ENCODE results near the gene YAP1. TPM values are rescaled to one million over a fixed set of nuclear protein-coding genes. Genes with fewer than 3 reads are reported as not detected.

The YAP1 gene
- total and polyA plus RNA-seq, 7 experiments from 2014 or later: 0.15 TPM; not detected in 6

DNA sequence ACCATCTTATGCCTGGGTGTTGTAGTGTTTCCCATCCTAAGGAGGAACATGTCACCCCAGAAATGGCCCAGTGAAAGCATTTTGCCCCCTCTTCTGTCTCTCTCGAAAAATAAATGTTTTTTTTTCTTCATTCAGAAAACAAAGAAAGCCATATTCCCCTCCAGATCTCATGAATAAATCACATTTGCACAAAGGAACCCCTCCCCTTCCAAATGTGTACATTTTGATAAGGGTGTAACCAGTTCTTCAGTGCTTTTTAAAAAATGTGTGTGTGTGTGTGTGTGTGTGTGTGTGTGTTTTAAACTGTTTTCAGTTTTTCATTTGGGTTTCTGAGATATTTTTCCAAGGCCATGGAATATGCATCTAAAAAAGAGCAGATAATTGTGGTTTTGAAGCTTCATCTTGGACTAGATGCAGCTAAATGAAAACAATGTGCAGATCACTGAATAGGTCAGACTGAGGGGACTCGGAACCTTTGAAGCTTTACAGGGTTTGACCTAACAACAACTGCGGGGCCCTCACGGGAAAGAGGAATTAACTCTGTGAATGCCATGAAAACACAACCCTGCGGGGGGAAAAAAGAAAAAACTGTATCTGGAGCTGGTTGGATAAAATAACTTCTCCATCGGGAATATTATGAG is 76.4 kb downstream of the YAP1 start:
- no peak for DNase-seq
- peaks cover 15 to 22% (median 17%) of the 10 kb centered on the region in 5 donors for H3K27me3 Mint-ChIP-seq
- H3K27ac Mint-ChIP-seq: no peak overlapping the region
- Histone ChIP-seq H3K36me3 (ENCODE audit: control insufficient read depth in 2 of 3, insufficient read depth in 3 of 3, low read length in 3 of 3) (no peaks in the 10 kb centered on the region), H3K4me3 (ENCODE audit: low read length) (no peak overlapping the region), H3K27ac (ENCODE audit: low read depth, low read length) (no peak overlapping the region), H3K4me1 (ENCODE audit: control insufficient read depth in 2 of 2, insufficient read depth in 2 of 2, low read length in 2 of 2) (no peaks in the 10 kb centered on the region), H3K27me3 (ENCODE audit: control insufficient read depth in 2 of 2, insufficient read depth in 2 of 2, low read length in 2 of 2) (no peaks in the 10 kb centered on the region), H3K9me3 (ENCODE audit: control insufficient read depth in 2 of 3, low read length in 3 of 3) (no peaks in the 10 kb centered on the region)
- H3K9me3 Mint-ChIP-seq: no peaks in the 10 kb centered on the region
- H3K4me1 Mint-ChIP-seq: no peaks in the 10 kb centered on the region
- H3K4me3 Mint-ChIP-seq: no peak overlapping the region
- no peaks in the 10 kb centered on the region for H3K36me3 Mint-ChIP-seq
- intact Hi-C loops (cut with micrococcal nuclease): no loop called here
- CTCF ChIA-PET: no interaction called here
- POLR2A ChIA-PET: no interaction called here
- no peak for ATAC-seq

DNA sequence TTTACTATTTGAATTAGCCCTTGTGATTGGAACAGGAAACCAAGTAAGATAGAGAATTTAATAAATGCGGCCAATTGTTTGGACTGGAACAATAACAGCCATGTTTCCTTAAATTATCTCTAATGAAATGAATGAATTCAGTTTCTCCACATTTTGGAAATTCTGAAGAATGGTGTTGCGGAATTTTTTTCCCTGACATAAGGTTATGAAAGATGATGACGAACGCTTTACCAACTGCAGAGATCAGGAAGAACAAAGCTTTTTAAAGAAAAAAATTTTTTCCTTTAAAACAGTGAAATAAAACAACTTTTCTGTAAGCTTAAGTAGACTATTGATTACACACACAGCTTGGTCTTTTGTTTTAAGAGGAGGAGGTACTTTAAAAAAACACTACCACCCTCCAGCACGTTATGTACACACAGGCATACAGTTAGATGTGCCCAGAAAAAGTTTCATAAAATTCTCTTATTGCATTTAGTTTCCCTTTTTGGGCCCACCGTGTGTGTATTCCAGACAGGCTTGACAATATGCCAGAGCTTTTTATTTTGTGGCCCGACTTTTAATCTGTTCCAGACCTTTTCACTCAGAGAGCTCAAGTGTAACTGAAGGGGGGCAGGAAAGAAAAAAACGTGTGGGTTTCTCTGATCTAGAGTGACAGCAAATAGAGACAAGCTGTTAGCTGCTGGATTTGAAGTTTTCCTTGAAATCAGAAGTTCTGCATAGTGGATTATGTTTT is 77.3 kb downstream of the YAP1 start:
- Histone ChIP-seq H3K36me3 (ENCODE audit: control insufficient read depth in 2 of 3, insufficient read depth in 3 of 3, low read length in 3 of 3) (no peaks in the 10 kb centered on the region), H3K4me3 (ENCODE audit: low read length) (no peak overlapping the region), H3K9me3 (ENCODE audit: control insufficient read depth in 2 of 3, low read length in 3 of 3) (no peaks in the 10 kb centered on the region), H3K4me1 (ENCODE audit: control insufficient read depth in 2 of 2, insufficient read depth in 2 of 2, low read length in 2 of 2) (no peaks in the 10 kb centered on the region), H3K27me3 (ENCODE audit: control insufficient read depth in 2 of 2, insufficient read depth in 2 of 2, low read length in 2 of 2) (no peaks in the 10 kb centered on the region), H3K27ac (ENCODE audit: low read depth, low read length) (no peak overlapping the region)
- CTCF ChIA-PET: no interaction called here
- POLR2A ChIA-PET: no interaction called here
- DNase-seq: no peak
- Mint-ChIP-seq H3K9me3 (no peaks in the 10 kb centered on the region), H3K27ac (no peak overlapping the region), H3K27me3 (peaks cover 15 to 30% (median 19%) of the 10 kb centered on the region in 5 donors), H3K4me3 (no peak overlapping the region), H3K4me1 (no peaks in the 10 kb centered on the region), H3K36me3 (no peaks in the 10 kb centered on the region)
- intact Hi-C loops (cut with micrococcal nuclease): no loop called here
- no peak for ATAC-seq

DNA sequence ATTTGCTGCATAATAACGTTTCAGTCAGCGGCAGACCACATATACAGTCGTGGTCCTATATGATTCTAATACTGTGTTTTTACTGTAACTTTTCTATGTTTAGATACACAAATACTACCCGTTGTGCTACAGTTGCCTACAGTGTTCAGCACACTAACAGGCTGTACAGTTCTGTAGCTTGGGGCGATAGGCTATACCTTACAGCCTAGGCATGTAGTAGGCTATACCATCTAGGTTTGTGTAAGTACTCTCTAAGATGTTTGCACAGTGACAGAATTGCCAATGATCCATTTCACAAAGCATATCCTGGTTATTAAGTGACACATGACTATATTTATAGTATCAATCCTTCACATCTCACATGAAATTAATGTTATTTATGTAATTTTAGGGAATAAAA is 78.2 kb downstream of the YAP1 start:
- no peak overlapping the region for H3K27ac ChIP-seq (ENCODE audit: low read depth, low read length)
- intact Hi-C loops (cut with micrococcal nuclease): no loop called here
- Mint-ChIP-seq H3K36me3 (no peaks in the 10 kb centered on the region), H3K27ac (no peak overlapping the region), H3K27me3 (peaks cover 15 to 32% (median 19%) of the 10 kb centered on the region in 5 donors), H3K9me3 (no peaks in the 10 kb centered on the region), H3K4me3 (no peak overlapping the region), H3K4me1 (no peaks in the 10 kb centered on the region)
- no peaks in the 10 kb centered on the region for H3K4me1 ChIP-seq (ENCODE audit: control insufficient read depth in 2 of 2, insufficient read depth in 2 of 2, low read length in 2 of 2)
- DNase-seq (no peak), ATAC-seq (no peak)
- no peaks in the 10 kb centered on the region for H3K9me3 ChIP-seq (ENCODE audit: control insufficient read depth in 2 of 3, low read length in 3 of 3)
- ChIA-PET CTCF (no interaction called here), POLR2A (no interaction called here)
- H3K36me3 ChIP-seq (ENCODE audit: control insufficient read depth in 2 of 3, insufficient read depth in 3 of 3, low read length in 3 of 3): no peaks in the 10 kb centered on the region
- H3K4me3 ChIP-seq (ENCODE audit: low read length): no peak overlapping the region
- no peaks in the 10 kb centered on the region for H3K27me3 ChIP-seq (ENCODE audit: control insufficient read depth in 2 of 2, insufficient read depth in 2 of 2, low read length in 2 of 2)

DNA sequence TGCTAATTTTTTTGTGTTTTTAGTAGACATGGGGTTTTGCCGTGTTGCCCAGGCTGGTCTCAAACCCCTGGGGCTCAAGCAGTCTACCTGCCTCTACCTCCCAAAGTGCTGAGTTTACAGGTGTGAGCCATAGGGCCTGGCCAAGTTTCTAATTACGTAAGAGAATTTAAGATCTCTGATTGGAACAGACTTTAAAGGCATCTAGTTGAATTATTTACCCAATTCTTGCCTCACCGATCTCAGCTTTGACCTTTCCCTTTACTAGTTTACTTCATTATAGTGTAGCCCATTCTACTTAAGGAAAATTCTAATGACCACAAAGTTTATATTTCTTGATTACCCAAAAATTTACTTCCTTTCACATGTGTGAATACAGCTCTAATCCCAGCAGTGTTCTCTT is 81.6 kb downstream of the YAP1 start:
- ChIA-PET CTCF (no interaction called here), POLR2A (no interaction called here)
- Mint-ChIP-seq H3K27ac (no peak overlapping the region), H3K27me3 (peaks cover 18 to 39% (median 31%) of the 10 kb centered on the region in 5 donors), H3K9me3 (peaks cover 0 to 4% (median 0%) of the 10 kb centered on the region in 11 donors), H3K36me3 (no peaks in the 10 kb centered on the region), H3K4me1 (no peaks in the 10 kb centered on the region), H3K4me3 (no peak overlapping the region)
- Histone ChIP-seq H3K27ac (ENCODE audit: low read depth, low read length) (no peak overlapping the region), H3K27me3 (ENCODE audit: control insufficient read depth in 2 of 2, insufficient read depth in 2 of 2, low read length in 2 of 2) (no peaks in the 10 kb centered on the region), H3K9me3 (ENCODE audit: control insufficient read depth in 2 of 3, low read length in 3 of 3) (no peaks in the 10 kb centered on the region), H3K36me3 (ENCODE audit: control insufficient read depth in 2 of 3, insufficient read depth in 3 of 3, low read length in 3 of 3) (no peaks in the 10 kb centered on the region), H3K4me1 (ENCODE audit: control insufficient read depth in 2 of 2, insufficient read depth in 2 of 2, low read length in 2 of 2) (no peaks in the 10 kb centered on the region), H3K4me3 (ENCODE audit: low read length) (no peak overlapping the region)
- DNase-seq (no peak), ATAC-seq (no peak)
- intact Hi-C loops (cut with micrococcal nuclease): no loop called here

DNA sequence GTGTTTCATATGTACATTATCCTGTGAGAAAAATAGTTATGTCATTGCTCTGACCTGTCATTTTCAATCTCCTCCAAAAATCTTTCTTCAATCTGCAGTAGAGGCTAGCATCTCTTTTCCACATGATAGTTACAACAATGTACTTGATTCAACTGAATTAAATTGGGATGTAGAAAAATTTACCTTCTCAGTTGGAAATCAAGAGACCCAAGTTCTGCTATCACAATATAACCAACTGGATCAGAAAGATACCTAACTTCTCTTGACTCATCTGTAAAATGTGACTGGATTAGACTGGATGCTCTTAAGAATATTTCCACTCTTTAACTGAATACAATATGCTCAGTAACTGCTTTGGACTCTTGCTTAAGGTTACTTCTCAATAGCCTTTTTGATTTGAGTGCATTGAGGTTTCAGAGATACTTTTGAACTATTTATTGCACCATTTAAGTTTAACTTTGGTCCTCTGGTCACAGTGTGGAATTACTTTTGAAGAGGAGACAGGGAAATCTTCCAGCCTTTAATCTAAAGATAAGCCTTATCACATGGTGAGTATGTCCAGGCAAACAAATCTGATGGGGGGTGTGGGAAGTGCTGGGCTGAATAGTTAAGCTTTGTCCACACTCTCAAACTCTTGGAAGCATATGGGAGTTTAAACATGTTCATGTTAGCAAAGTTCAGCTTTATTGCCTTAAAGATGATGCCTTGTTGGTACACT is 82.3 kb downstream of the YAP1 start:
- intact Hi-C loops (cut with micrococcal nuclease): no loop called here
- H3K36me3 Mint-ChIP-seq: no peaks in the 10 kb centered on the region
- ATAC-seq (no peak), DNase-seq (no peak)
- Histone ChIP-seq H3K9me3 (ENCODE audit: control insufficient read depth in 2 of 3, low read length in 3 of 3) (no peaks in the 10 kb centered on the region), H3K27me3 (ENCODE audit: control insufficient read depth in 2 of 2, insufficient read depth in 2 of 2, low read length in 2 of 2) (no peaks in the 10 kb centered on the region), H3K27ac (ENCODE audit: low read depth, low read length) (no peak overlapping the region), H3K4me3 (ENCODE audit: low read length) (no peak overlapping the region), H3K4me1 (ENCODE audit: control insufficient read depth in 2 of 2, insufficient read depth in 2 of 2, low read length in 2 of 2) (no peaks in the 10 kb centered on the region), H3K36me3 (ENCODE audit: control insufficient read depth in 2 of 3, insufficient read depth in 3 of 3, low read length in 3 of 3) (no peaks in the 10 kb centered on the region)
- peaks cover 16 to 39% (median 30%) of the 10 kb centered on the region in 5 donors for H3K27me3 Mint-ChIP-seq
- ChIA-PET CTCF (interaction anchor here (0.7 kb wide), 1 partner anchor 508 kb away, joined by 3 read pairs; no protein-coding TSS in a partner anchor), POLR2A (no interaction called here)
- no peak overlapping the region for H3K27ac Mint-ChIP-seq
- no peaks in the 10 kb centered on the region for H3K4me1 Mint-ChIP-seq
- no peak overlapping the region for H3K4me3 Mint-ChIP-seq
- peaks cover 0 to 4% (median 0%) of the 10 kb centered on the region in 11 donors for H3K9me3 Mint-ChIP-seq

DNA sequence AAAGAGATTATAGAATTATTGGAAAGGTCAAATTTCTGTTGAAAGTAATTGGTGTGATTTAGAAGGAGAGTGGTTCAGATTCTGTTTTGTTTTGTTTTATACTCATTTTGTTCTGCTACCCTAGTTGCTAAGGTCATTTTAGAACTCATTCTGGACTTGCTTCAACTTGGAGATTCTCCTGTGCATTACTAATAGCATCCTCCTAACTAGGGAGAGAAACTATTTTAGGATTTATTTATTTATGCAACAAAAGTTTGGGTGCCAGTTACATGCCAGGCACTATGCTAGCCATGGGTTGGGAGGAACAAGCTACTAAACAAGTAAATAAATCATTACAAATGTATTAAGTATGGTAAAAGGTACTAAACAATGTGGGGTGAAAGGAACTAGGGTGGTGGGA is 84.0 kb downstream of the YAP1 start:
- no peak overlapping the region for H3K4me3 ChIP-seq (ENCODE audit: low read length)

More for the DNA sequence above, 84.0 kb downstream of the YAP1 start:
- ATAC-seq: no peak
- Histone ChIP-seq H3K36me3 (ENCODE audit: control insufficient read depth in 2 of 3, insufficient read depth in 3 of 3, low read length in 3 of 3) (no peaks in the 10 kb centered on the region), H3K27me3 (ENCODE audit: control insufficient read depth in 2 of 2, insufficient read depth in 2 of 2, low read length in 2 of 2) (no peaks in the 10 kb centered on the region), H3K27ac (ENCODE audit: low read depth, low read length) (no peak overlapping the region), H3K9me3 (ENCODE audit: control insufficient read depth in 2 of 3, low read length in 3 of 3) (no peaks in the 10 kb centered on the region), H3K4me1 (ENCODE audit: control insufficient read depth in 2 of 2, insufficient read depth in 2 of 2, low read length in 2 of 2) (no peaks in the 10 kb centered on the region)
- Mint-ChIP-seq H3K36me3 (no peaks in the 10 kb centered on the region), H3K27me3 (peaks cover 26 to 52% (median 34%) of the 10 kb centered on the region in 5 donors), H3K4me1 (peaks cover 0 to 2% (median 0%) of the 10 kb centered on the region in 7 donors), H3K27ac (no peak overlapping the region), H3K4me3 (no peak overlapping the region), H3K9me3 (peaks cover 0 to 4% (median 0%) of the 10 kb centered on the region in 11 donors)
- ChIA-PET CTCF (no interaction called here), POLR2A (no interaction called here)
- DNase-seq: no peak
- intact Hi-C loops (cut with micrococcal nuclease): no loop called here
